ENCODE data around the gene HLA-DOA.

The HLA-DOA gene

DNA sequence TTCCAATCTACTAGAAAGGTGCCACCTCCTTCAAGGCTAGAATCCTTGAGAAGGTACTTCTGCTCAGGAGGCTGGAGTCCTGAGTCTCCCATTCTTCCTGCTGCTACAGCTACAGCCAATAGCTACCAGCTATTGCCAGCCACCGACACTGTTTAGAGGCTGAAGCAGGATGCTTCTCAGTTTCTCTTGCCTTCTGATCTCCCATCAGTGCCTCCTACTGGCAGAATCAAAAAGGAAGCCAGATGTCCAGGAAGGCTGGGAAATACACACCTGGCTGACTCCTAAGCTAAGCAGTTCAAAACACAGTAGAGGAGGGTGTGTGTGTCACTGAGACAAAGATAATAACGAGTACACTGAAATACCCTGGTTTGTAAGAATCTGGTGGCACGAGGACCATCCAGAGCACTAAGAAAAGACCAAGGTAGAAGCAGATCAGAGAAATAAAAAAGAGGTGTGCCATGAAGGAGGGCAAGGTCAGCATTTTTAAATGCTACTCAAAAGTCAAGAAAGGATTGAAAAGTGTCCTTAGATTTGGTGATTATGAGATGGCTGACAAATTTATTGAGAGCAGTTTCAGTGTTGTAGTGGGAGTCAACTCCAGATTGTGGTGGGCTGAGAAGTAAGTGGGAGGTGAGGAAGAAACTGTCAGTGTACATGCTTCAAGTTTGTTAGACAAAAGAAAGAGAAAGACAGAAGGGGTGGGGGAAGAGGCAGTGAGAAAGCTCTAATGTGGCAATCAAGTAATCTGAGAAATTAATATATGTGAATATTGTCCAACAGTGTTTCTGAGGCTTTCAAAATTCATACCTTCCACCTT, 54.2 kb downstream of the HLA-DOA start:
- no peak for TF ChIP-seq EZH2 (optimal IDR thresholded peaks at IDR 0.05; ENCODE audit: low read depth, low read length)
- TF ChIP-seq, protein P1, sequence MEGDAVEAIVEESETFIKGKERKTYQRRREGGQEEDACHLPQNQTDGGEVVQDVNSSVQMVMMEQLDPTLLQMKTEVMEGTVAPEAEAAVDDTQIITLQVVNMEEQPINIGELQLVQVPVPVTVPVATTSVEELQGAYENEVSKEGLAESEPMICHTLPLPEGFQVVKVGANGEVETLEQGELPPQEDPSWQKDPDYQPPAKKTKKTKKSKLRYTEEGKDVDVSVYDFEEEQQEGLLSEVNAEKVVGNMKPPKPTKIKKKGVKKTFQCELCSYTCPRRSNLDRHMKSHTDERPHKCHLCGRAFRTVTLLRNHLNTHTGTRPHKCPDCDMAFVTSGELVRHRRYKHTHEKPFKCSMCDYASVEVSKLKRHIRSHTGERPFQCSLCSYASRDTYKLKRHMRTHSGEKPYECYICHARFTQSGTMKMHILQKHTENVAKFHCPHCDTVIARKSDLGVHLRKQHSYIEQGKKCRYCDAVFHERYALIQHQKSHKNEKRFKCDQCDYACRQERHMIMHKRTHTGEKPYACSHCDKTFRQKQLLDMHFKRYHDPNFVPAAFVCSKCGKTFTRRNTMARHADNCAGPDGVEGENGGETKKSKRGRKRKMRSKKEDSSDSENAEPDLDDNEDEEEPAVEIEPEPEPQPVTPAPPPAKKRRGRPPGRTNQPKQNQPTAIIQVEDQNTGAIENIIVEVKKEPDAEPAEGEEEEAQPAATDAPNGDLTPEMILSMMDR (IDR thresholded peaks at IDR 0.05; ENCODE audit: low read length) = peak; percentile 75
- Histone ChIP-seq H3K27ac (ENCODE audit: low read length) (no peak overlapping the region), H2AFZ (ENCODE audit: low read length) (0 out of 2 replicates have a peak overlapping the region, but pooled peaks have one; percentile 4), H3K9ac (ENCODE audit: low read length) (no peak overlapping the region), H3K27me3 (replicated peaks; ENCODE audit: insufficient read depth, low read length) (no peaks in the 10 kb centered on the region), H3K4me2 (ENCODE audit: low read depth, low read length) (peak overlapping the region; percentile 19; the same call in 1 of the 2 replicates), H3K9me2 (replicated peaks; ENCODE audit: insufficient read depth, low read length) (no peaks in the 10 kb centered on the region), H3K79me2 (ENCODE audit: low read length) (no peaks in the 10 kb centered on the region; the same call in 1 of the 2 replicates), H3K36me3 (replicated peaks; ENCODE audit: insufficient read depth, low read length) (no peaks in the 10 kb centered on the region), H3K9me3 (replicated peaks; ENCODE audit: insufficient read depth, low read length) (no peaks in the 10 kb centered on the region), H3F3A (ENCODE audit: insufficient read depth, low read length) (no peaks in the 10 kb centered on the region), H3K4me3 (ENCODE audit: low read length) (no peak overlapping the region), H4K20me1 (ENCODE audit: insufficient read depth, low read length) (no peaks in the 10 kb centered on the region), H3K4me1 (ENCODE audit: low read length) (peaks cover 29% of the 10 kb centered on the region)
- peak; percentile 59 for DNase-seq

DNA sequence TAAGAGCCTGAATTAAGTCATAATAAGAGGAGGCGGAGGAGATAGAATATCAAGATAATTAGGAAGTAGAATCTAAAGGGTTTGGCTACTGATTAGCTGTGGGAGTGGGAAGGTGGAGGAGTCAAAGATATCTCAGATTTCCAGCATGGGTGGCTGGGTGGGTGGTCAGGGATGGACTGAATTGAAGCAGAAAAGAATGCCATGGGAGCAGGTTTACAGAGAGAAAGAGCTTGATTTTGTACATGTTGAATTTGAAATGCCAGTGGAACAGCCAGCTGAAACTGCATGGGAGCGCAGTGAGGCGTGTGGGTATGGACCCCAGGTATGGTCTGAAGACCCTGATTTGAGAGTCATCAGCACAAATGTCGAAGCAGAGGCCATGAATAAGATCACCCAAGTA, 55.1 kb downstream of the HLA-DOA start:
- Histone ChIP-seq H3K9ac (ENCODE audit: low read length) (no peak overlapping the region), H3K9me3 (replicated peaks; ENCODE audit: insufficient read depth, low read length) (no peaks in the 10 kb centered on the region), H3K4me2 (ENCODE audit: low read depth, low read length) (no peak overlapping the region), H3K9me2 (replicated peaks; ENCODE audit: insufficient read depth, low read length) (no peaks in the 10 kb centered on the region), H3K4me1 (ENCODE audit: low read length) (peaks cover 29% of the 10 kb centered on the region), H3K27ac (ENCODE audit: low read length) (no peak overlapping the region), H3K27me3 (replicated peaks; ENCODE audit: insufficient read depth, low read length) (no peaks in the 10 kb centered on the region), H3K79me2 (ENCODE audit: low read length) (no peaks in the 10 kb centered on the region; the same call in 1 of the 2 replicates), H3F3A (ENCODE audit: insufficient read depth, low read length) (no peaks in the 10 kb centered on the region), H2AFZ (ENCODE audit: low read length) (no peak overlapping the region), H3K36me3 (replicated peaks; ENCODE audit: insufficient read depth, low read length) (no peaks in the 10 kb centered on the region), H4K20me1 (ENCODE audit: insufficient read depth, low read length) (no peaks in the 10 kb centered on the region), H3K4me3 (ENCODE audit: low read length) (no peak overlapping the region)
- TF ChIP-seq EZH2 (optimal IDR thresholded peaks at IDR 0.05; ENCODE audit: low read depth, low read length) (no peak), EZH2phosphoT487 (IDR thresholded peaks at IDR 0.05; ENCODE audit: low read length) (no peak)
- TF ChIP-seq, protein P1 (IDR thresholded peaks at IDR 0.05; ENCODE audit: low read length) = no peak
- no peak for DNase-seq
